Glutamatergic neuron (in vitro differentiated cells): ENCODE results near the gene FBXO42. TPM values are rescaled to one million over a fixed set of nuclear protein-coding genes. Genes with fewer than 3 reads are reported as not detected.

Experiments used
- DNase-seq: peaks from one replicate; pipeline ENCODE4 v3.0.0; 2022
- H3K27ac Mint-ChIP-seq: one replicate; pipeline ENCODE4 v1.8.0; 2020; ENCODE audit warnings: mild to moderate bottlenecking, mixed read lengths, inconsistent platforms; ENCODE audit not compliant: unreplicated experiment
- H3K27me3 Mint-ChIP-seq: one replicate; pipeline ENCODE4 v1.8.0; 2020; ENCODE audit warnings: mild to moderate bottlenecking, moderate library complexity, mixed read lengths, inconsistent platforms; ENCODE audit not compliant: unreplicated experiment
- H3K36me3 Mint-ChIP-seq: one replicate; pipeline ENCODE4 v1.8.0; 2020; ENCODE audit warnings: mild to moderate bottlenecking, mixed read lengths, inconsistent platforms; ENCODE audit not compliant: unreplicated experiment
- H3K4me1 Mint-ChIP-seq: one replicate; pipeline ENCODE4 v1.8.0; 2020; ENCODE audit warnings: mild to moderate bottlenecking, low read depth, mixed read lengths, inconsistent platforms; ENCODE audit not compliant: unreplicated experiment
- H3K4me3 Mint-ChIP-seq: one replicate; pipeline ENCODE4 v1.8.0; 2020; ENCODE audit warnings: mild to moderate bottlenecking, mixed read lengths, inconsistent platforms; ENCODE audit not compliant: unreplicated experiment
- H3K9me3 Mint-ChIP-seq: one replicate; pipeline ENCODE4 v1.8.0; 2020; ENCODE audit warnings: mild to moderate bottlenecking, moderate library complexity, mixed read lengths, inconsistent platforms; ENCODE audit not compliant: unreplicated experiment
- CTCF ChIP-seq: fragments of 200-600 bp; sonication (generic); IDR thresholded peaks from one replicate; pipeline ENCODE4 v1.5.0; 2021; ENCODE audit not compliant: partially characterized antibody, unreplicated experiment
- total RNA-seq: library from RNA; stranded (reverse); fragmentation: NEBNext Ultra II Directional; extraction: Animal tissue kit (Norgen Biotek cat#: 25700); gene quantifications from one replicate; pipeline ENCODE4 v1.2.1, GENCODE V29; 2021; ENCODE audit not compliant: unreplicated experiment

Gene FBXO42
- total RNA-seq, 1 donor from 2014 or later: 27.7 TPM

- Mint-ChIP-seq H3K36me3 (no peaks in the 10 kb centered on the region), H3K27ac (no peak overlapping the region), H3K4me3 (no peak overlapping the region), H3K9me3 (no peaks in the 10 kb centered on the region), H3K27me3 (peaks cover 1% of the 10 kb centered on the region), H3K4me1 (peaks cover 14% of the 10 kb centered on the region)
- no peak for DNase-seq
- no peak for TF ChIP-seq CTCF
Measured at GRCh38 chr1:16380868-16381267, 28.6 kb upstream of the FBXO42 start.

- DNase-seq: no peak
- Mint-ChIP-seq H3K27me3 (peaks cover 5% of the 10 kb centered on the region), H3K27ac (no peak overlapping the region), H3K4me3 (no peak overlapping the region), H3K4me1 (peaks cover 17% of the 10 kb centered on the region), H3K36me3 (no peaks in the 10 kb centered on the region), H3K9me3 (peaks cover 2% of the 10 kb centered on the region)
- no peak for TF ChIP-seq CTCF
Measured at GRCh38 chr1:16378443-16378842, 26.2 kb upstream of the FBXO42 start.

GRCh38 chr1:16376971-16377370 lies 24.7 kb upstream of the FBXO42 start:
- peaks cover 17% of the 10 kb centered on the region for H3K4me1 Mint-ChIP-seq
- no peak overlapping the region for H3K4me3 Mint-ChIP-seq
- H3K9me3 Mint-ChIP-seq: peaks cover 2% of the 10 kb centered on the region
- peak overlapping the region; percentile 12 for H3K27ac Mint-ChIP-seq
- no peaks in the 10 kb centered on the region for H3K36me3 Mint-ChIP-seq
- H3K27me3 Mint-ChIP-seq: peaks cover 5% of the 10 kb centered on the region
- no peak for DNase-seq
- TF ChIP-seq CTCF: no peak

- peak overlapping the region; percentile 44 for H3K27ac Mint-ChIP-seq
Measured at GRCh38 chr1:16375521-16376340, 23.5 kb upstream of the FBXO42 start.

More at GRCh38 chr1:16375521-16376340, 23.5 kb upstream of the FBXO42 start:
- Mint-ChIP-seq H3K9me3 (peaks cover 2% of the 10 kb centered on the region), H3K27me3 (peaks cover 5% of the 10 kb centered on the region), H3K4me3 (no peak overlapping the region), H3K36me3 (no peaks in the 10 kb centered on the region), H3K4me1 (peaks cover 17% of the 10 kb centered on the region)
- no peak for DNase-seq
- no peak for TF ChIP-seq CTCF
